ENCODE results near the gene PHAF1. TPM values are rescaled to one million over a fixed set of nuclear protein-coding genes. Genes with fewer than 3 reads are reported as not detected.

Gene PHAF1
- total and polyA plus RNA-seq, 9 of the 15 experiments (the other 6 are each of a cell fraction or from before 2014, with no cell fraction given): 5.1 to 25.4 (median 13.8) TPM

DNA sequence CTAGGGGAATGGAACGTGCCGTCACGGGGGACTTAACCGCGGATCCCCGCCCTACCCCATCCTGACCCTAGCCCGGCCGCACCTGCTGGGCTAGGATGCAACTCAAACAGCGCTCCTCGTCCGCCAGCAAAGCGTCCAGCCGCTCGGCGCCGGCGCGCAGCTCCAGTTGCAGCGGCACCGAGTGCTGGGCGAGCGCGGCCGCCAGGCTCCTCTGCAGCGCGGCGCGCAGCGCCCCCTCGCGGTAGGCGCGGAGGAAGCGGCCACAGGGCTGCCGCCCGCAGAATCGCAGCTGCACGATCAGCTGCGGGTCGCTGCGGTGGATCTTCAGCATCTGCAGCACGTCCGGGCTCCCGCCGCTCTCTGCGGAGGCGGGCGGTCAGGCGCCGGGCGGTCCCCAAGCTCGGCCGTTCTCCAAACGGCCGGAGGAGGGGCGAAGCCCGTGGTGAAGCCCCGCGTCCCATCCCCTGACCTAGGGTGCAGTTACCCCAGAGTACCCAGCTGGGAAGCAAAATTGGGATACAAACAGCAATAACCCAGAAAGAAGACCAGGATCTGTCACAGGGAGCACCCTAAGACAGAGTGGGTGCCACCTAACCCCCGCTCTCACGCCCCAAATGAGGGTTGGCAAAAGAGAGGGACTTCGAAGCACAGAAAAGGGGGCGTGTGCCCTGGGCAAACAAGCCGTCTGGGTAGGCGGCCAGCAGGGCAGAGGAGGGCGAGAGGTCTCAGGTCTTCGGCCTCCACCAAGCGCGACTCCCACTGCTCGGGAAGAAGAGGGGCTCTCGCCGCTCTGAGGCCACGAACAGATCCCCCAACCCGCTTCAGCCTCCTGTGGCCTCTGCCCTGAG is 45.8 kb downstream of the PHAF1 start (continued):
- TF ChIP-seq CBX2 (IDR thresholded peaks at IDR 0.05; ENCODE audit: insufficient read depth, low read length, poor library complexity, severe bottlenecking): no peak
- TF ChIP-seq DIDO1 (tag; IDR thresholded peaks at IDR 0.05; ENCODE audit: low read depth): no peak
- TF ChIP-seq SNIP1 (IDR thresholded peaks at IDR 0.05; ENCODE audit: low read depth): no peak
- no peak for TF ChIP-seq NCOA6 (IDR thresholded peaks at IDR 0.05)
- no peak for TF ChIP-seq ETV1 (tag; conservative IDR thresholded peaks at IDR 0.05; ENCODE audit: low read depth)
- TF ChIP-seq SAP30 (IDR thresholded peaks at IDR 0.05; ENCODE audit: borderline replicate concordance, insufficient read depth, low read depth, low read length, poor library complexity, severe bottlenecking): no peak
- TF ChIP-seq, protein P1, sequence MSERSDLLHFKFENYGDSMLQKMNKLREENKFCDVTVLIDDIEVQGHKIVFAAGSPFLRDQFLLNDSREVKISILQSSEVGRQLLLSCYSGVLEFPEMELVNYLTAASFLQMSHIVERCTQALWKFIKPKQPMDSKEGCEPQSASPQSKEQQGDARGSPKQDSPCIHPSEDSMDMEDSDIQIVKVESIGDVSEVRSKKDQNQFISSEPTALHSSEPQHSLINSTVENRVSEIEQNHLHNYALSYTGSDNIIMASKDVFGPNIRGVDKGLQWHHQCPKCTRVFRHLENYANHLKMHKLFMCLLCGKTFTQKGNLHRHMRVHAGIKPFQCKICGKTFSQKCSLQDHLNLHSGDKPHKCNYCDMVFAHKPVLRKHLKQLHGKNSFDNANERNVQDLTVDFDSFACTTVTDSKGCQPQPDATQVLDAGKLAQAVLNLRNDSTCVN (CRISPR knock-in tag; IDR thresholded peaks at IDR 0.05): no peak
- no peak for TF ChIP-seq ZNF436 (CRISPR knock-in tag; IDR thresholded peaks at IDR 0.05)
- no peak for TF ChIP-seq MAFF (IDR thresholded peaks at IDR 0.05; ENCODE audit: low read length)
- TF ChIP-seq, protein P2, sequence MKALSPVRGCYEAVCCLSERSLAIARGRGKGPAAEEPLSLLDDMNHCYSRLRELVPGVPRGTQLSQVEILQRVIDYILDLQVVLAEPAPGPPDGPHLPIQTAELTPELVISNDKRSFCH (CRISPR knock-in tag; IDR thresholded peaks at IDR 0.05): no peak
- TF ChIP-seq, protein P2 (tag; IDR thresholded peaks at IDR 0.05): 0 out of 2 replicates have a peak, but pooled peaks have one; percentile 30
- TF ChIP-seq CHCHD3 (CRISPR knock-in tag; IDR thresholded peaks at IDR 0.05): no peak
- TF ChIP-seq ETV6 (IDR thresholded peaks at IDR 0.05; ENCODE audit: borderline replicate concordance in 1 of 2, low read depth in 2 of 2, low read length in 1 of 2): no peak
- no peak for TF ChIP-seq ETV6 (CRISPR knock-in tag; IDR thresholded peaks at IDR 0.05; ENCODE audit: borderline replicate concordance)
- TF ChIP-seq, protein P3, sequence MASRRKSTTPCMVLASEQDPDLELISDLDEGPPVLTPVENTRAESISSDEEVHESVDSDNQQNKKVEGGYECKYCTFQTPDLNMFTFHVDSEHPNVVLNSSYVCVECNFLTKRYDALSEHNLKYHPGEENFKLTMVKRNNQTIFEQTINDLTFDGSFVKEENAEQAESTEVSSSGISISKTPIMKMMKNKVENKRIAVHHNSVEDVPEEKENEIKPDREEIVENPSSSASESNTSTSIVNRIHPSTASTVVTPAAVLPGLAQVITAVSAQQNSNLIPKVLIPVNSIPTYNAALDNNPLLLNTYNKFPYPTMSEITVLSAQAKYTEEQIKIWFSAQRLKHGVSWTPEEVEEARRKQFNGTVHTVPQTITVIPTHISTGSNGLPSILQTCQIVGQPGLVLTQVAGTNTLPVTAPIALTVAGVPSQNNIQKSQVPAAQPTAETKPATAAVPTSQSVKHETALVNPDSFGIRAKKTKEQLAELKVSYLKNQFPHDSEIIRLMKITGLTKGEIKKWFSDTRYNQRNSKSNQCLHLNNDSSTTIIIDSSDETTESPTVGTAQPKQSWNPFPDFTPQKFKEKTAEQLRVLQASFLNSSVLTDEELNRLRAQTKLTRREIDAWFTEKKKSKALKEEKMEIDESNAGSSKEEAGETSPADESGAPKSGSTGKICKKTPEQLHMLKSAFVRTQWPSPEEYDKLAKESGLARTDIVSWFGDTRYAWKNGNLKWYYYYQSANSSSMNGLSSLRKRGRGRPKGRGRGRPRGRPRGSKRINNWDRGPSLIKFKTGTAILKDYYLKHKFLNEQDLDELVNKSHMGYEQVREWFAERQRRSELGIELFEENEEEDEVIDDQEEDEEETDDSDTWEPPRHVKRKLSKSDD (conservative IDR thresholded peaks at IDR 0.05; ENCODE audit: low read length): no peak
- TF ChIP-seq ZNF584 (CRISPR knock-in tag; IDR thresholded peaks at IDR 0.05; ENCODE audit: low read depth): no peak
- no peak for TF ChIP-seq TSC22D4 (tag; IDR thresholded peaks at IDR 0.05)
- TF ChIP-seq, protein P4, sequence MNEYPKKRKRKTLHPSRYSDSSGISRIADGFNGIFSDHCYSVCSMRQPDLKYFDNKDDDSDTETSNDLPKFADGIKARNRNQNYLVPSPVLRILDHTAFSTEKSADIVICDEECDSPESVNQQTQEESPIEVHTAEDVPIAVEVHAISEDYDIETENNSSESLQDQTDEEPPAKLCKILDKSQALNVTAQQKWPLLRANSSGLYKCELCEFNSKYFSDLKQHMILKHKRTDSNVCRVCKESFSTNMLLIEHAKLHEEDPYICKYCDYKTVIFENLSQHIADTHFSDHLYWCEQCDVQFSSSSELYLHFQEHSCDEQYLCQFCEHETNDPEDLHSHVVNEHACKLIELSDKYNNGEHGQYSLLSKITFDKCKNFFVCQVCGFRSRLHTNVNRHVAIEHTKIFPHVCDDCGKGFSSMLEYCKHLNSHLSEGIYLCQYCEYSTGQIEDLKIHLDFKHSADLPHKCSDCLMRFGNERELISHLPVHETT (CRISPR knock-in tag; conservative IDR thresholded peaks at IDR 0.05 in 1 of 2, IDR thresholded peaks at IDR 0.05 in 1 of 2): no peak
- TF ChIP-seq NFRKB (IDR thresholded peaks at IDR 0.05; ENCODE audit: low read depth): no peak

Data from K562 (cell line).